Loucy (cell line): ENCODE measurements around the gene DNAJC8.

Source experiments
- EZH2phosphoT487 ChIP-seq: fragments of 200-600 bp; IDR thresholded peaks from 2 replicates; pipeline ENCODE4 v1.6.1; 2018; ENCODE audit warnings: antibody characterized with exemption, mild to moderate bottlenecking, moderate library complexity, borderline replicate concordance
- TF ChIP-seq, protein P1 (sequence below): fragments of 200-600 bp; sonication (generic); conservative IDR thresholded peaks from 2 replicates; pipeline ENCODE4 v1.5.1; 2014; ENCODE audit warnings: mild to moderate bottlenecking, antibody characterized with exemption, low read length

DNA sequence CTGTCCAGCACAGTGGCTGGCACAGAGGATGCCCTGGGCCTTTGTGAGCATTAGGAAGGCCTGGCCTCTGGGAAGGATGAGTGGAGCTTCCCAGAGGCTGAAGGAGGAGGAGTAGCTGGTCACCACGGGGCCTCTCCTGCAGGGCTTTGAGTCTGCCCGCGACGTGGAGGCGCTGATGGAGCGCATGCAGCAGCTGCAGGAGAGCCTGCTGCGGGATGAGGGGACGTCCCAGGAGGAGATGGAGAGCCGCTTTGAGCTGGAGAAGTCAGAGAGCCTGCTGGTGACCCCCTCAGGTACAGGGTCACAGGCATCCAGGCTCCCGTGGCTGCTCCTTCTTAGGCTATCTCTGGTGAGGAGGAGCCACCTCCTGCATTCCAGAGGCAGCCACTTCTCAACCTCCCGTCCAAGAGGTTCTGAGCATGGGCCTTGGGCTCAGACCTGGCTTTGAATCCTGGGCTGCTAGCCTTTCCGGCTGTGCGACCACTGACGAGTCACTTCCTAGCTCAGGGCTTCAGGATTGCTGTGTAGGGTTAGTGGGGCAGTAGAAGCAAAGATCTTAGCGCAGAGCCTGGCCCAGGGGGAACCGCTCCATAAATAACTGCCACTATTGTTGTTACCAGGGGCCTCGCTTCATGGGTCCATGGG, 40.5 kb upstream of the DNAJC8 start:
- TF ChIP-seq, protein P1, sequence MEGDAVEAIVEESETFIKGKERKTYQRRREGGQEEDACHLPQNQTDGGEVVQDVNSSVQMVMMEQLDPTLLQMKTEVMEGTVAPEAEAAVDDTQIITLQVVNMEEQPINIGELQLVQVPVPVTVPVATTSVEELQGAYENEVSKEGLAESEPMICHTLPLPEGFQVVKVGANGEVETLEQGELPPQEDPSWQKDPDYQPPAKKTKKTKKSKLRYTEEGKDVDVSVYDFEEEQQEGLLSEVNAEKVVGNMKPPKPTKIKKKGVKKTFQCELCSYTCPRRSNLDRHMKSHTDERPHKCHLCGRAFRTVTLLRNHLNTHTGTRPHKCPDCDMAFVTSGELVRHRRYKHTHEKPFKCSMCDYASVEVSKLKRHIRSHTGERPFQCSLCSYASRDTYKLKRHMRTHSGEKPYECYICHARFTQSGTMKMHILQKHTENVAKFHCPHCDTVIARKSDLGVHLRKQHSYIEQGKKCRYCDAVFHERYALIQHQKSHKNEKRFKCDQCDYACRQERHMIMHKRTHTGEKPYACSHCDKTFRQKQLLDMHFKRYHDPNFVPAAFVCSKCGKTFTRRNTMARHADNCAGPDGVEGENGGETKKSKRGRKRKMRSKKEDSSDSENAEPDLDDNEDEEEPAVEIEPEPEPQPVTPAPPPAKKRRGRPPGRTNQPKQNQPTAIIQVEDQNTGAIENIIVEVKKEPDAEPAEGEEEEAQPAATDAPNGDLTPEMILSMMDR, result no peak
- no peak for TF ChIP-seq EZH2phosphoT487
